ENCODE measurements around the gene GFY. TPM values are rescaled to one million over a fixed set of nuclear protein-coding genes. Genes with fewer than 3 reads are reported as not detected.
A peak's percentile ranks its signal among the peaks of the same experiment; 100 is the strongest.

GFY gene
- total and polyA plus RNA-seq, 9 of the 15 experiments (the other 6 are each of a cell fraction or from before 2014, with no cell fraction given): 0.06 to 0.40 (median 0.19) TPM; not detected in 3

DNA sequence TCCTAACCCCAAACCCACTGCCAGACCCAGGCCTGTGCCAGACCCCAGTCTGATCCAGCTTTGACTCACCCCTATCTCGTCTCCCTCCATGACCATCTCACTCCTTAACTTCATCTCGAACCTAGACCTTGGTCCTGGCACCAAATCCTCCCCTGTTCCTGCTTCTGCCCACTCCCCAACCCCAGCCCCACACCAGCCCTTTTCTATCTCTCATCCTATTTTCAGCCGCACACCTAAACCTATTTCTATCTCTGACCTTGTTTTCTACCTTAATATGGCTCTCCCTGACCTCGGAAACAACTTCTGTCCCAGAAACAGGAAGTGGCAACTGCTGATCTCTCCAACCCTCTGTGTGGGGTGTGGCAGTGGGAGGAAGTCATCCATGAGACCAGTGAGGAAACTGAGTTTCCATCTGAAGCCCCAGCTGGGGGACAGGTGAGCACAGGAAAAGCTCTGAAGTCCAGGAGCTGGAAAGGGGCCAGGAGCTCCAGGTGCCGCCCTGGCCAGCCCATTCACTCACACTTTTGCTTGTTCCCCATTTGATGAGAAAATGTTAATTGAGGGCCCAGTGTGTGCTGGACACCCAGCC is 15.7 kb upstream of the GFY start (continued):
- TF ChIP-seq XRCC4 (IDR thresholded peaks at IDR 0.05; ENCODE audit: extremely low read depth, insufficient read depth, insufficient read length): no peak
- TF ChIP-seq, protein P1, sequence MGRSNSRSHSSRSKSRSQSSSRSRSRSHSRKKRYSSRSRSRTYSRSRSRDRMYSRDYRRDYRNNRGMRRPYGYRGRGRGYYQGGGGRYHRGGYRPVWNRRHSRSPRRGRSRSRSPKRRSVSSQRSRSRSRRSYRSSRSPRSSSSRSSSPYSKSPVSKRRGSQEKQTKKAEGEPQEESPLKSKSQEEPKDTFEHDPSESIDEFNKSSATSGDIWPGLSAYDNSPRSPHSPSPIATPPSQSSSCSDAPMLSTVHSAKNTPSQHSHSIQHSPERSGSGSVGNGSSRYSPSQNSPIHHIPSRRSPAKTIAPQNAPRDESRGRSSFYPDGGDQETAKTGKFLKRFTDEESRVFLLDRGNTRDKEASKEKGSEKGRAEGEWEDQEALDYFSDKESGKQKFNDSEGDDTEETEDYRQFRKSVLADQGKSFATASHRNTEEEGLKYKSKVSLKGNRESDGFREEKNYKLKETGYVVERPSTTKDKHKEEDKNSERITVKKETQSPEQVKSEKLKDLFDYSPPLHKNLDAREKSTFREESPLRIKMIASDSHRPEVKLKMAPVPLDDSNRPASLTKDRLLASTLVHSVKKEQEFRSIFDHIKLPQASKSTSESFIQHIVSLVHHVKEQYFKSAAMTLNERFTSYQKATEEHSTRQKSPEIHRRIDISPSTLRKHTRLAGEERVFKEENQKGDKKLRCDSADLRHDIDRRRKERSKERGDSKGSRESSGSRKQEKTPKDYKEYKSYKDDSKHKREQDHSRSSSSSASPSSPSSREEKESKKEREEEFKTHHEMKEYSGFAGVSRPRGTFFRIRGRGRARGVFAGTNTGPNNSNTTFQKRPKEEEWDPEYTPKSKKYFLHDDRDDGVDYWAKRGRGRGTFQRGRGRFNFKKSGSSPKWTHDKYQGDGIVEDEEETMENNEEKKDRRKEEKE (IDR thresholded peaks at IDR 0.05; ENCODE audit: borderline replicate concordance in 1 of 2, control insufficient read depth in 1 of 2, low read depth in 2 of 2, low read length in 1 of 2): no peak
- TF ChIP-seq ZNF311 (CRISPR knock-in tag; IDR thresholded peaks at IDR 0.05): 0 out of 2 replicates have a peak, but pooled peaks have one; percentile 60
- TF ChIP-seq ZNF12 (CRISPR knock-in tag; IDR thresholded peaks at IDR 0.05): 0 out of 2 replicates have a peak, but pooled peaks have one; percentile 29
- TF ChIP-seq ZNF175 (CRISPR knock-in tag; IDR thresholded peaks at IDR 0.05; ENCODE audit: low read depth): 0 out of 2 replicates have a peak, but pooled peaks have one; percentile 76
- TF ChIP-seq OTX1 (CRISPR knock-in tag; IDR thresholded peaks at IDR 0.05): peak; percentile 30; the same call in 1 of the 2 replicates
